Adrenal gland (tissue), 12 donors: ENCODE measurements around the gene CERS4. TPM values are rescaled to one million over a fixed set of nuclear protein-coding genes. Genes with fewer than 3 reads are reported as not detected.

Experiments used
- DNase-seq, 7 donors: peaks; one replicate each; pipeline ENCODE4 v3.0.0-alpha.2; 2019 to 2020
- H3K27ac ChIP-seq, 5 donors: fragments of 200-600 bp; sonication (generic) in 4 of 5; 1 replicate in 3 of 5; 2 replicates in 2 of 5; pipeline versions ENCODE4 v1.5.1 to v1.8.0; 2016 to 2020; ENCODE audit warnings: mild to moderate bottlenecking in 1 of 5
- H3K27me3 ChIP-seq: fragments of 200-600 bp; 2 replicates; pipeline ENCODE4 v1.8.0; 2021
- H3K36me3 ChIP-seq, 2 donors: fragments of 200-600 bp; replicated peaks in 1 of 2; 1 replicate in 1 of 2; 2 replicates in 1 of 2; pipeline versions ENCODE4 v1.5.1 to v1.8.0; 2018 to 2022
- H3K4me1 ChIP-seq, 2 donors: fragments of 200-600 bp; replicated peaks in 1 of 2; 1 replicate in 1 of 2; 2 replicates in 1 of 2; pipeline versions ENCODE4 v1.5.1 to v1.8.0; 2018 to 2021
- H3K4me3 ChIP-seq, 4 donors: fragments of 200-600 bp; sonication (generic) in 3 of 4; one replicate each; pipeline ENCODE4 v1.5.1; 2016 to 2018
- H3K9me3 ChIP-seq, 3 donors: fragments of 200-600 bp; sonication (generic) in 1 of 3; replicated peaks in 1 of 3; 1 replicate in 2 of 3; 2 replicates in 1 of 3; pipeline versions ENCODE4 v1.5.1 to v1.8.0; 2016 to 2021
- POLR2A ChIP-seq, 2 donors: fragments of 450-650 bp; IDR thresholded peaks; one replicate each; pipeline ENCODE4 v1.6.1; 2017; ENCODE audit warnings: antibody characterized with exemption in 2 of 2, mild to moderate bottlenecking in 2 of 2, moderate library complexity in 1 of 2
- WGBS, 4 donors: extraction: QIAGEN DNeasy Blood & Tissue Kit in 2 of 4; methylation state at CpG; one replicate each; pipeline versions ENCODE4 v1.1.5 to v1.1.7; 2013 to 2017; 5-methylcytosine and 5-hydroxymethylcytosine counted together
- intact Hi-C, 2 donors: fragments of 100-400 bp; cut with DNase I; formaldehyde crosslinking; loops; one replicate each; pipeline versions ENCODE4 v1.14.1 to v1.15.0; 2022 to 2023
- polyA plus RNA-seq, 3 donors: library from polyadenylated mRNA; stranded (reverse); fragments of 200-250 nt in 2 of 3; fragments of 350-450 nt in 1 of 3; fragmentation: Illumina TruSeq in 1 of 3; extraction: RNeasy Lipid Tissue Mini Kit (QIAGEN cat#74804) in 1 of 3; gene quantifications; one replicate each; pipeline ENCODE4 v1.2.3, GENCODE V29; 2013 to 2014
- total RNA-seq, 9 donors: library from RNA; depleted of rRNA in 4 of 9; stranded (reverse); fragments of >200 nt in 4 of 9; fragments of 120-200 nt in 1 of 9; fragmentation: NEBNext Ultra II Directional in 1 of 9; extraction: Animal tissue kit (Norgen Biotek cat#: 25700) in 1 of 9; gene quantifications; one replicate each; pipeline versions ENCODE4 v1.1.0 to v1.2.4, GENCODE V29; 2013 to 2023
- TF ChIP-seq, protein P1 (sequence below), 6 experiments: fragments of 450-650 bp in 4 of 6; fragments of 200-600 bp in 2 of 6; sonication (generic) in 1 of 6; IDR thresholded peaks; 1 replicate in 5 of 6; 2 replicates in 1 of 6; pipeline versions ENCODE4 v1.5.1 to v1.8.0; 2016 to 2021; ENCODE audit warnings: antibody characterized with exemption in 6 of 6, mild to moderate bottlenecking in 2 of 6, moderate library complexity in 1 of 6
- donor health status: healthy with polysubstance abuse.
- donor health status: Bipolar disorder and iron deficiency.
- donor health status: DM: yes; HTN: yes; CAD: no.
- donor health status: DM: no; HTN: no; CAD: no.
- donor health status: DM: no; HTN: no; CAD: no.
- donor health status: DM: yes; HTN: yes; CAD: no.

Gene CERS4
- total and polyA plus RNA-seq, 12 donors = 5.5 to 64.4 (median 30.2) TPM

- 66 to 76% (median 71%) methylated on average over 15 to 17 of the region's 17 CpGs for whole genome bisulfite sequencing, 4 donors
- peak; percentile 0 to 52 (median 14) for DNase-seq
- Histone ChIP-seq H3K9me3 (no peaks in the 10 kb centered on the region), H3K27ac (peak overlapping the region in 1 of 5 donors; percentile 75), H3K4me3 (peak overlapping the region in 1 of 4 donors; percentile 47), H3K27me3 (no peaks in the 10 kb centered on the region), H3K4me1 (peaks cover 15 to 22% of the 10 kb centered on the region in 2 donors), H3K36me3 (peaks cover 0 to 24% of the 10 kb centered on the region in 2 donors)
- no peak for TF ChIP-seq POLR2A (IDR thresholded peaks at IDR 0.05)
- TF ChIP-seq, protein P1, sequence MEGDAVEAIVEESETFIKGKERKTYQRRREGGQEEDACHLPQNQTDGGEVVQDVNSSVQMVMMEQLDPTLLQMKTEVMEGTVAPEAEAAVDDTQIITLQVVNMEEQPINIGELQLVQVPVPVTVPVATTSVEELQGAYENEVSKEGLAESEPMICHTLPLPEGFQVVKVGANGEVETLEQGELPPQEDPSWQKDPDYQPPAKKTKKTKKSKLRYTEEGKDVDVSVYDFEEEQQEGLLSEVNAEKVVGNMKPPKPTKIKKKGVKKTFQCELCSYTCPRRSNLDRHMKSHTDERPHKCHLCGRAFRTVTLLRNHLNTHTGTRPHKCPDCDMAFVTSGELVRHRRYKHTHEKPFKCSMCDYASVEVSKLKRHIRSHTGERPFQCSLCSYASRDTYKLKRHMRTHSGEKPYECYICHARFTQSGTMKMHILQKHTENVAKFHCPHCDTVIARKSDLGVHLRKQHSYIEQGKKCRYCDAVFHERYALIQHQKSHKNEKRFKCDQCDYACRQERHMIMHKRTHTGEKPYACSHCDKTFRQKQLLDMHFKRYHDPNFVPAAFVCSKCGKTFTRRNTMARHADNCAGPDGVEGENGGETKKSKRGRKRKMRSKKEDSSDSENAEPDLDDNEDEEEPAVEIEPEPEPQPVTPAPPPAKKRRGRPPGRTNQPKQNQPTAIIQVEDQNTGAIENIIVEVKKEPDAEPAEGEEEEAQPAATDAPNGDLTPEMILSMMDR (IDR thresholded peaks at IDR 0.05) = no peak
- intact Hi-C loops = no loop called here
Observed at GRCh38 chr19:8308891-8309291, 99.7 kb downstream of the CERS4 start.

DNA sequence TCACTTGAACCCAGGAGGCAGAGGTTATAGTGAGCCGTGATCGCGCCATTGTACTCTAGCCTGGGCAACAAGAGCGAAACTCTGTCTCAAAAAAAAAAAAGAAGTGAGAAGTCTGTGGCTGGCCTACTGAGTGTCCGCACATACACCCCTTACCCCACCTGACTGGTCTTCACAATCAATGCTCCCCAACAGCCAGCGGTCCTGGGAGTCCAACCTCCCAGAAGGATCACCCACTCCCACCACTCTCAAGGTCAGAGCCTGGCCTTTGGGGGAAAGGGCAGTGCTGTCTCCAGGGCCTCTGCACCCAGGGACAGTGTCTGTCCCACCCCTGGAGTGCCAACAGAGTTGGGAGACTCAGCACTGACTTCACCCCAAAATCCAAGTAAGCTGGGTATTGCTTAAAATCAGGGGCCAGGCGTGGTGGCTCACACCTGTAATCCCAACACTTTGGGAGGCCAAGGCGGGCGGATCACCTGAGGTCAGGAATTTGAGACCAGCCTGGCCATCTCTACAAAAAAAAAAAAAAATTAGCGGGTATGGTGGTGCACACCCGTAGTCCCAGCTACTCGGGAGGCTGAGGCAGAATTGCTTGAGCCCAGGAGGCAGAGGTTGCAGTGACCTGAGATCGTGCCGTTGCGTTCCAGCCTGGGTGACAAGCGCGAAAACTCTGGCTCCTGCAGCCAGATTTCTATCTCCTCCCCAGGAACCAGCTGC lies 101.3 kb downstream of the CERS4 start:
- DNase-seq = peak in 5 of 7 donors; percentile 5 to 48 (median 13)
- TF ChIP-seq POLR2A (IDR thresholded peaks at IDR 0.05) = no peak
- TF ChIP-seq, protein P1 (IDR thresholded peaks at IDR 0.05) = no peak
- no peaks in the 10 kb centered on the region for H3K9me3 ChIP-seq
- no peak overlapping the region for H3K4me3 ChIP-seq
- H3K36me3 ChIP-seq = peaks cover 0 to 40% of the 10 kb centered on the region in 2 donors
- H3K27ac ChIP-seq = no peak overlapping the region
- no peaks in the 10 kb centered on the region for H3K27me3 ChIP-seq
- 91 to 97% (median 96%) methylated on average over 14 to 17 of the region's 17 CpGs for WGBS, 4 donors
- intact Hi-C loops = no loop called here
- H3K4me1 ChIP-seq = peaks cover 15 to 22% of the 10 kb centered on the region in 2 donors

DNA sequence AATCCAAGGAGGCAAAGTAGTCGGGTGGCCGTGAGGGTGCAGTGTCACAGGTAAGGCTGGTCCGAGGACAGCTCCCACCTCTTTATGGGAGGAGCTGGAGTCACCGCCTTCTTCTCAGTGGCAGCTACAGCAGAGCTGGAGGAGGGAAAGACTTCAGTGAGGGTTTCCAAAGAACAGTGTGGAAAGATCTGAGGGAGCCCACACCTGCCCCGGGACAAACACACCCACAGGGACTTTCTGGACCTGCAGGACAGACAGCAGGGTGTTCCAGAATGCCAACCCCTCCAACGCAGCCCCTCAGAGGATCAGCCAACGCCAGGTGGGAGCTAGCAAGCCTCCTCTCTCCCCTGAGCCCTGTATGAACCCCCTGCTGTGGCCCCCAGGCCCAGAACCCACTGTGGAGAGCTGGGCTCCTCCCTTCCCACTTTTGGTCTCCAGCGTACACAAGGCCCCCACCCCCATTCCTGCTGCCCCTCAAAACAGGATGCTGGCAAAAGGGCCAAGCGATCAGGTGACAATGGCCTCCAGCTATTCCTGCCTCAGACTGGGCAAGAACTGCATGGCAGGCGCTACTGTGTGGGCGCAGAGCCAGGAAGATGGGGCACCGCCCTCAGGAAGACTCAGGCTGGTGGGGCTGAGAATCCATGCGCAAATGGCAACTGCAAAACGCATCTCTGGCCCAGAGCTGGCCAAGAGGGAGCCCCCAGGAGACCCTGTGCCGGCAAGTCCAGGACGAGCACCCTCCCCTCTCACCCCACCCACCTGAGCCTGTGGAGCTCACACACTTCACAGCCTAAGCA lies 102.5 kb downstream of the CERS4 start:
- DNase-seq = peak in 6 of 7 donors; percentile 23 to 61 (median 42)
- WGBS, 4 donors = 55 to 81% (median 75%) methylated on average over 10 to 16 of the region's 16 CpGs
- H3K36me3 ChIP-seq = peaks cover 0 to 47% of the 10 kb centered on the region in 2 donors

More for the DNA sequence above, 102.5 kb downstream of the CERS4 start:
- Histone ChIP-seq H3K9me3 (no peaks in the 10 kb centered on the region), H3K4me1 (peaks cover 15 to 22% of the 10 kb centered on the region in 2 donors), H3K4me3 (no peak overlapping the region), H3K27me3 (no peaks in the 10 kb centered on the region), H3K27ac (no peak overlapping the region)
- TF ChIP-seq, protein P1 (IDR thresholded peaks at IDR 0.05) = no peak
- no peak for TF ChIP-seq POLR2A (IDR thresholded peaks at IDR 0.05)
- intact Hi-C loops = no loop called here

Other genes with a start within 250 kb of the CERS4 start
- gene ELAVL1, start 203.7 kb upstream of the CERS4 start, total RNA-seq = 10 to 100 TPM; 16.8 to 78.9 (median 67.0) TPM
- 10 to 100 TPM; 12.8 to 53.5 (median 15.9) TPM for gene ELAVL1, start 203.7 kb upstream of the CERS4 start, polyA plus RNA-seq
- under 1 TPM in 2 of 9 donors, not detected in 7; 0.11 to 0.78 TPM for gene CCL25, start 156.6 kb upstream of the CERS4 start, total RNA-seq
- gene CCL25, start 156.6 kb upstream of the CERS4 start, polyA plus RNA-seq = not detected
- under 1 TPM in 2 of 9 donors, not detected in 7; 0.04 to 0.28 TPM for gene FBN3, start 59.8 kb upstream of the CERS4 start, total RNA-seq
- gene FBN3, start 59.8 kb upstream of the CERS4 start, polyA plus RNA-seq = under 1 TPM in 2 of 3 donors, not detected in 1; 0.03 to 0.64 TPM
- gene CD320, start 99.0 kb downstream of the CERS4 start, total RNA-seq = 100 to 1,000 TPM in 1 of 9 donors, 10 to 100 TPM in 8; 29.7 to 129 (median 57.4) TPM
- gene CD320, start 99.0 kb downstream of the CERS4 start, polyA plus RNA-seq = 10 to 100 TPM; 12.0 to 61.4 (median 34.1) TPM
- 100 to 1,000 TPM in 1 of 9 donors, 10 to 100 TPM in 7, 1 to 10 TPM in 1; 5.3 to 208 (median 73.7) TPM for gene NDUFA7, start 112.0 kb downstream of the CERS4 start, total RNA-seq
- gene NDUFA7, start 112.0 kb downstream of the CERS4 start, polyA plus RNA-seq = 100 to 1,000 TPM; 140 to 502 (median 202) TPM
- 1,000 to 10,000 TPM in 4 of 9 donors, 100 to 1,000 TPM in 5; 220 to 1,896 (median 578) TPM for gene RPS28, start 112.1 kb downstream of the CERS4 start, total RNA-seq
- 1,000 to 10,000 TPM in 1 of 3 donors, 100 to 1,000 TPM in 2; 155 to 1,715 (median 649) TPM for gene RPS28, start 112.1 kb downstream of the CERS4 start, polyA plus RNA-seq
- 10 to 100 TPM in 7 of 9 donors, 1 to 10 TPM in 2; 6.8 to 27.7 (median 16.4) TPM for gene KANK3, start 133.9 kb downstream of the CERS4 start, total RNA-seq
- gene KANK3, start 133.9 kb downstream of the CERS4 start, polyA plus RNA-seq = 10 to 100 TPM in 2 of 3 donors, under 1 TPM in 1; 0.38 to 27.8 (median 23.6) TPM
- 100 to 1,000 TPM in 2 of 9 donors, 10 to 100 TPM in 5, 1 to 10 TPM in 1, under 1 TPM in 1; 0.33 to 141 (median 23.3) TPM for gene ANGPTL4, start 154.8 kb downstream of the CERS4 start, total RNA-seq
- gene ANGPTL4, start 154.8 kb downstream of the CERS4 start, polyA plus RNA-seq = 10 to 100 TPM in 2 of 3 donors, 1 to 10 TPM in 1; 4.9 to 54.0 (median 46.8) TPM
- 100 to 1,000 TPM in 3 of 9 donors, 10 to 100 TPM in 6; 10.7 to 155 (median 79.5) TPM for gene RAB11B, start 181.0 kb downstream of the CERS4 start, total RNA-seq
- 100 to 1,000 TPM in 1 of 3 donors, 10 to 100 TPM in 2; 24.6 to 147 (median 64.9) TPM for gene RAB11B, start 181.0 kb downstream of the CERS4 start, polyA plus RNA-seq
- gene MARCHF2, start 203.9 kb downstream of the CERS4 start, total RNA-seq = 100 to 1,000 TPM in 3 of 9 donors, 10 to 100 TPM in 6; 18.9 to 200 (median 61.6) TPM
- 10 to 100 TPM; 13.1 to 47.3 (median 44.2) TPM for gene MARCHF2, start 203.9 kb downstream of the CERS4 start, polyA plus RNA-seq
- gene HNRNPM, start 235.6 kb downstream of the CERS4 start, total RNA-seq = 100 to 1,000 TPM in 4 of 9 donors, 10 to 100 TPM in 5; 51.7 to 164 (median 78.0) TPM
- 100 to 1,000 TPM in 1 of 3 donors, 10 to 100 TPM in 2; 65.0 to 262 (median 76.7) TPM for gene HNRNPM, start 235.6 kb downstream of the CERS4 start, polyA plus RNA-seq